ENCODE data around the gene E2F2.

GRCh38 chr1:23578997-23579363 is 47.9 kb upstream of the E2F2 start:
- TF ChIP-seq POLR2AphosphoS5 (IDR thresholded peaks at IDR 0.05; ENCODE audit: low read depth, low read length) (no peak), POLR2A (IDR thresholded peaks at IDR 0.05; ENCODE audit: low read depth, low read length) (no peak), TAF1 (IDR thresholded peaks at IDR 0.05; ENCODE audit: borderline replicate concordance, low read depth, low read length) (no peak)
